OCI-LY7 (cell line): ENCODE data around the gene C1QL4.
"Not testable (repeated sequence)": the region's sequence is repeated elsewhere in the genome, so short reads cannot be mapped to it uniquely, and the experiment has no call there.

ENCODE experiments used
- EZH2phosphoT487 ChIP-seq: fragments of 200-600 bp; sonication (generic); IDR thresholded peaks from 2 replicates; pipeline ENCODE4 v1.6.1; 2018; ENCODE audit warnings: low read depth, borderline replicate concordance, mild to moderate bottlenecking, mixed run types, antibody characterized with exemption, low read length, moderate library complexity, mixed read lengths
- TF ChIP-seq, protein P1 (sequence below): fragments of 200-600 bp; sonication (generic); conservative IDR thresholded peaks from 2 replicates; pipeline ENCODE4 v1.5.1; 2014; ENCODE audit warnings: mild to moderate bottlenecking, antibody characterized with exemption, low read length, moderate library complexity, mixed read lengths

DNA sequence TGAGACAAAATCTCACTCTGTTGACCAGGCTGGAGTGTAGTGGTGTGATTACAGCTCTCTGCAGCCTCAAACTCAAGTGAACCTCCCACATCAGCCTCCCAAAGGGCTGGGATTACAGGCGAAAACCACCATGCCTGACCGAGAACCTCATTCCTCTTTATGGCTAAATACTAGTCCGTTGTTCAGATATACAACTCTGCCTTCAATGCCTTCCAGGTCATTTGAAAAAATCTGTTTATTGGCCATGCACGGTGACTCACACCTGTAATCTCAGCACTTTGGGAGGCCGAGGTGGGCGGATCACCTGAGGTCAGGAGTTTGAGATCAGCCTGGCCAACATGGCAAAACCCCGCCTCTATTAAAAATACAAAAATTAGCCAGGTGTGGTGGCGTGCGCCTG lies 43.2 kb upstream of the C1QL4 start:
- TF ChIP-seq, protein P1, sequence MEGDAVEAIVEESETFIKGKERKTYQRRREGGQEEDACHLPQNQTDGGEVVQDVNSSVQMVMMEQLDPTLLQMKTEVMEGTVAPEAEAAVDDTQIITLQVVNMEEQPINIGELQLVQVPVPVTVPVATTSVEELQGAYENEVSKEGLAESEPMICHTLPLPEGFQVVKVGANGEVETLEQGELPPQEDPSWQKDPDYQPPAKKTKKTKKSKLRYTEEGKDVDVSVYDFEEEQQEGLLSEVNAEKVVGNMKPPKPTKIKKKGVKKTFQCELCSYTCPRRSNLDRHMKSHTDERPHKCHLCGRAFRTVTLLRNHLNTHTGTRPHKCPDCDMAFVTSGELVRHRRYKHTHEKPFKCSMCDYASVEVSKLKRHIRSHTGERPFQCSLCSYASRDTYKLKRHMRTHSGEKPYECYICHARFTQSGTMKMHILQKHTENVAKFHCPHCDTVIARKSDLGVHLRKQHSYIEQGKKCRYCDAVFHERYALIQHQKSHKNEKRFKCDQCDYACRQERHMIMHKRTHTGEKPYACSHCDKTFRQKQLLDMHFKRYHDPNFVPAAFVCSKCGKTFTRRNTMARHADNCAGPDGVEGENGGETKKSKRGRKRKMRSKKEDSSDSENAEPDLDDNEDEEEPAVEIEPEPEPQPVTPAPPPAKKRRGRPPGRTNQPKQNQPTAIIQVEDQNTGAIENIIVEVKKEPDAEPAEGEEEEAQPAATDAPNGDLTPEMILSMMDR, result not testable (repeated sequence)
- not testable (repeated sequence) for TF ChIP-seq EZH2phosphoT487
